AML-193 (cell line): Measurements from ENCODE around the gene RBM20.
A peak's percentile ranks its signal among the peaks of the same experiment; 100 is the strongest.

Experiments used
- DNase-seq, 2 experiments: peaks; one replicate each; lab custom pipeline; 2025; lab: John Stamatoyannopoulos, UW

Gene RBM20

GRCh38 chr10:110871298-110872084 lies 227.4 kb downstream of the RBM20 start, which contains the start of gene PDCD4:
TSS of gene PDCD4 (plus strand) at chr10:110871928. CDS start at chr10:110876028, 4,100 bp downstream.
- DNase-seq, result peak; percentile 88 to 91

GRCh38 chr10:110872145-110872983 lies 228.2 kb downstream of the RBM20 start:
- peak; percentile 84 to 89 for DNase-seq

GRCh38 chr10:110872984-110873923 lies 229.1 kb downstream of the RBM20 start:
- DNase-seq, result no peak

- DNase-seq, result no peak
Observed at GRCh38 chr10:110873951-110874350, 229.8 kb downstream of the RBM20 start.

- DNase-seq, result no peak
Observed at GRCh38 chr10:110876000-110876399, 231.9 kb downstream of the RBM20 start.

- DNase-seq, result no peak
Observed at GRCh38 chr10:110876788-110877187, 232.7 kb downstream of the RBM20 start.

- no peak for DNase-seq
Observed at GRCh38 chr10:110880012-110880411, 235.9 kb downstream of the RBM20 start.

GRCh38 chr10:110881247-110881646 lies 237.1 kb downstream of the RBM20 start:
- no peak for DNase-seq

GRCh38 chr10:110881905-110882304 lies 237.8 kb downstream of the RBM20 start:
- no peak for DNase-seq

- DNase-seq, result no peak
Observed at GRCh38 chr10:110883924-110884323, 239.8 kb downstream of the RBM20 start.

- DNase-seq, result no peak
Observed at GRCh38 chr10:110885932-110886674, 242.0 kb downstream of the RBM20 start.

- no peak for DNase-seq
Observed at GRCh38 chr10:110887560-110887959, 243.4 kb downstream of the RBM20 start.
